SU-DHL-6 (cell line): ENCODE results near the gene YIF1A.
A peak's percentile ranks its signal among the peaks of the same experiment; 100 is the strongest.

ENCODE experiments used
- H2AFZ ChIP-seq: fragments of 200-600 bp; sonication (generic); 2 replicates; pipeline ENCODE4 v1.6.1; 2014; ENCODE audit warnings: low read depth, mild to moderate bottlenecking, moderate library complexity, mixed read lengths, antibody characterized with exemption, low read length; ENCODE audit not compliant: severe bottlenecking
- H3F3A ChIP-seq: fragments of 200-600 bp; shearing (Covaris generic); 2 replicates; pipeline ENCODE4 v1.6.0; 2016; ENCODE audit warnings: antibody characterized with exemption, mild to moderate bottlenecking; ENCODE audit not compliant: insufficient read depth
- H3K27ac ChIP-seq: fragments of 200-600 bp; sonication (generic); 2 replicates; pipeline ENCODE4 v1.5.1; 2016; ENCODE audit warnings: low read depth, mild to moderate bottlenecking, low read length, moderate library complexity, mixed read lengths
- H3K27me3 ChIP-seq: fragments of 200-600 bp; sonication (generic), shearing (Covaris generic); 2 replicates; pipeline ENCODE4 v1.6.0; 2014; ENCODE audit warnings: mild to moderate bottlenecking, low read length
- H3K36me3 ChIP-seq: fragments of 200-600 bp; sonication (generic); 2 replicates; pipeline ENCODE4 v1.6.1; 2014; ENCODE audit warnings: mild to moderate bottlenecking, low read length, mixed read lengths
- H3K4me2 ChIP-seq: fragments of 300-600, 200-600 bp; shearing (Covaris generic), sonication (generic); 2 replicates; pipeline ENCODE4 v1.6.0; 2014; ENCODE audit warnings: low read length, low read depth, mild to moderate bottlenecking; ENCODE audit not compliant: poor library complexity, severe bottlenecking
- H3K4me3 ChIP-seq: fragments of 200-600 bp; sonication (generic); 2 replicates; pipeline ENCODE4 v1.5.1; 2014; ENCODE audit warnings: antibody characterized with exemption, low read length, mild to moderate bottlenecking, mixed read lengths; ENCODE audit not compliant: insufficient read depth, poor library complexity, severe bottlenecking
- H3K79me2 ChIP-seq: fragments of 200-600 bp; sonication (generic); 2 replicates; pipeline ENCODE4 v1.6.1; 2014; ENCODE audit warnings: mild to moderate bottlenecking, low read length, moderate library complexity; ENCODE audit not compliant: insufficient read depth
- H3K9ac ChIP-seq: fragments of 200-600 bp; sonication (generic); 2 replicates; pipeline ENCODE4 v1.7.0; 2014; ENCODE audit warnings: mild to moderate bottlenecking, low read length
- H3K9me2 ChIP-seq: fragments of 200-600 bp; sonication (generic); replicated peaks from 2 replicates; pipeline ENCODE4 v1.6.1; 2014; ENCODE audit warnings: low read length; ENCODE audit not compliant: insufficient read depth
- H3K9me3 ChIP-seq: fragments of 200-600 bp; sonication (generic); 2 replicates; pipeline ENCODE4 v1.6.1; 2014; ENCODE audit warnings: low read length, mixed read lengths; ENCODE audit not compliant: insufficient read depth
- H4K20me1 ChIP-seq: fragments of 200-600 bp; sonication (generic); 2 replicates; pipeline ENCODE4 v1.6.1; 2014; ENCODE audit warnings: low read depth, mild to moderate bottlenecking, antibody characterized with exemption, low read length, moderate library complexity, mixed read lengths
- CTCF ChIP-seq: fragments of 200-600 bp; sonication (generic); IDR thresholded peaks from one replicate; pipeline ENCODE4 v1.5.1; 2017; ENCODE audit warnings: antibody characterized with exemption, mild to moderate bottlenecking, low read length, moderate library complexity; ENCODE audit not compliant: insufficient read depth, poor library complexity, severe bottlenecking
- EZH2phosphoT487 ChIP-seq: fragments of 200-600 bp; sonication (generic), shearing (Covaris generic); conservative IDR thresholded peaks from 2 replicates; pipeline ENCODE4 v1.6.1; 2018; ENCODE audit warnings: mild to moderate bottlenecking, antibody characterized with exemption, low read length, moderate library complexity, mixed read lengths

The YIF1A gene

GRCh38 chr11:66282468-66283455 lies 6.2 kb downstream of the YIF1A start:
- Histone ChIP-seq H2AFZ (no peak overlapping the region), H3K27me3 (no peaks in the 10 kb centered on the region), H4K20me1 (no peaks in the 10 kb centered on the region), H3K36me3 (no peaks in the 10 kb centered on the region), H3K27ac (no peak overlapping the region), H3K79me2 (no peaks in the 10 kb centered on the region), H3K9ac (peak overlapping the region; percentile 17; the same call in 1 of the 2 replicates), H3K9me3 (no peaks in the 10 kb centered on the region), H3K4me3 (no peak overlapping the region), H3F3A (peaks cover 5% of the 10 kb centered on the region; the same call in 1 of the 2 replicates), H3K9me2 (no peaks in the 10 kb centered on the region), H3K4me2 (no peak overlapping the region)
- TF ChIP-seq CTCF = peak; percentile 79
- no peak for TF ChIP-seq EZH2phosphoT487

GRCh38 chr11:66281776-66282467 lies 7.0 kb downstream of the YIF1A start:
- TF ChIP-seq CTCF = no peak
- TF ChIP-seq EZH2phosphoT487 = no peak
- Histone ChIP-seq H3K9me3 (no peaks in the 10 kb centered on the region), H3K27ac (no peak overlapping the region), H3K9ac (no peak overlapping the region), H4K20me1 (no peaks in the 10 kb centered on the region), H3K27me3 (no peaks in the 10 kb centered on the region), H3K9me2 (no peaks in the 10 kb centered on the region), H3K79me2 (no peaks in the 10 kb centered on the region), H3K36me3 (no peaks in the 10 kb centered on the region), H2AFZ (no peak overlapping the region), H3K4me3 (no peak overlapping the region), H3K4me2 (no peak overlapping the region), H3F3A (peaks cover 5% of the 10 kb centered on the region; the same call in 1 of the 2 replicates)

GRCh38 chr11:66281001-66281400 lies 7.9 kb downstream of the YIF1A start:
- Histone ChIP-seq H3K36me3 (no peaks in the 10 kb centered on the region), H3K79me2 (no peaks in the 10 kb centered on the region), H3K9me3 (no peaks in the 10 kb centered on the region), H3K27ac (no peak overlapping the region), H3F3A (peaks cover 5% of the 10 kb centered on the region; the same call in 1 of the 2 replicates), H3K9ac (no peak overlapping the region), H2AFZ (no peak overlapping the region), H3K9me2 (no peaks in the 10 kb centered on the region), H3K4me3 (no peak overlapping the region), H3K4me2 (no peak overlapping the region), H4K20me1 (no peaks in the 10 kb centered on the region), H3K27me3 (no peaks in the 10 kb centered on the region)
- TF ChIP-seq CTCF (no peak), EZH2phosphoT487 (no peak)
